GM12878 (cell line): ENCODE data around the gene PIK3C2B.

Experiments used
- BACH1 ChIP-seq: fragments of 450-650 bp; IDR thresholded peaks from 2 replicates; pipeline ENCODE4 v1.6.1; 2017; ENCODE audit warnings: mild to moderate bottlenecking, borderline replicate concordance
- BHLHE40 ChIP-seq, 2 experiments: fragments of 450-650 bp in 1 of 2; IDR thresholded peaks; 2 replicates each; pipeline ENCODE4 v1.6.1; 2011 to 2017; ENCODE audit warnings: low read depth in 2 of 2, borderline replicate concordance in 1 of 2, improper control_type of control experiment in 1 of 2, low read length in 1 of 2, mild to moderate bottlenecking in 1 of 2
- CTCF ChIP-seq, 3 experiments: IDR thresholded peaks in 2 of 3; conservative IDR thresholded peaks in 1 of 3; 2 replicates each; pipeline ENCODE4 v1.5.1; 2011; ENCODE audit warnings: low read depth in 3 of 3, low read length in 3 of 3, mild to moderate bottlenecking in 3 of 3, control low read depth in 2 of 3, moderate library complexity in 2 of 3, inconsistent platforms in 1 of 3, mixed read lengths in 1 of 3; ENCODE audit not compliant: control insufficient read depth in 2 of 3, insufficient read depth in 1 of 3; ENCODE audit errors: extremely low read depth in 1 of 3
- MXI1 ChIP-seq: fragments of 150-350 bp; IDR thresholded peaks from 2 replicates; pipeline ENCODE4 v1.6.1; 2011; ENCODE audit warnings: low read depth, mild to moderate bottlenecking, inconsistent platforms, low read length, improper control_type of control experiment
- POLR2A ChIP-seq: IDR thresholded peaks from 2 replicates; pipeline ENCODE4 v1.6.1; 2011; ENCODE audit warnings: low read depth, mild to moderate bottlenecking, low read length
- RAD51 ChIP-seq: fragments of 450-650 bp; IDR thresholded peaks from 2 replicates; pipeline ENCODE4 v1.6.1; 2016; ENCODE audit warnings: moderate library complexity, mild to moderate bottlenecking, inconsistent platforms
- REST ChIP-seq: IDR thresholded peaks from 2 replicates; pipeline ENCODE4 v1.6.1; 2012; ENCODE audit warnings: mild to moderate bottlenecking, low read depth, low read length
- USF1 ChIP-seq: IDR thresholded peaks from 2 replicates; pipeline ENCODE4 v1.6.1; 2011; ENCODE audit warnings: borderline replicate concordance, low read depth, mild to moderate bottlenecking, moderate library complexity, mixed read lengths, low read length; ENCODE audit not compliant: insufficient read depth; ENCODE audit errors: extremely low read length
- ZNF384 ChIP-seq: IDR thresholded peaks from 2 replicates; pipeline ENCODE4 v1.6.1; 2012; ENCODE audit warnings: low read depth, mild to moderate bottlenecking, low read length, improper control_type of control experiment, borderline replicate concordance

GRCh38 chr1:204465546-204466415, 28.8 kb downstream of the PIK3C2B start:
- no peak for TF ChIP-seq MXI1
- no peak for TF ChIP-seq USF1
- no peak for TF ChIP-seq REST
- 0 out of 6 replicates have a peak, but pooled peaks of 1 of the 3 experiments have one; percentile 3 for TF ChIP-seq CTCF (IDR thresholded peaks at IDR 0.05 in 2 of 3, conservative IDR thresholded peaks at IDR 0.05 in 1 of 3; ENCODE audit: control insufficient read depth in 2 of 3, extremely low read depth in 1 of 3, insufficient read depth in 1 of 3, low read depth in 3 of 3, low read length in 3 of 3)
- no peak for TF ChIP-seq RAD51
- 0 out of 2 replicates have a peak, but pooled peaks have one; percentile 16 for TF ChIP-seq POLR2A
- TF ChIP-seq BACH1: no peak
- TF ChIP-seq BHLHE40 (IDR thresholded peaks at IDR 0.05; ENCODE audit: borderline replicate concordance in 1 of 2, low read depth in 2 of 2, low read length in 1 of 2): no peak
- no peak for TF ChIP-seq ZNF384
